ENCODE results near the gene MYLK4. TPM values are rescaled to one million over a fixed set of nuclear protein-coding genes. Genes with fewer than 3 reads are reported as not detected.

Gene MYLK4
- total RNA-seq, 1 donor: 0.72 TPM

GRCh38 chr6:2630891-2631571 is 119.7 kb downstream of the MYLK4 start:
- TF ChIP-seq, protein P1, sequence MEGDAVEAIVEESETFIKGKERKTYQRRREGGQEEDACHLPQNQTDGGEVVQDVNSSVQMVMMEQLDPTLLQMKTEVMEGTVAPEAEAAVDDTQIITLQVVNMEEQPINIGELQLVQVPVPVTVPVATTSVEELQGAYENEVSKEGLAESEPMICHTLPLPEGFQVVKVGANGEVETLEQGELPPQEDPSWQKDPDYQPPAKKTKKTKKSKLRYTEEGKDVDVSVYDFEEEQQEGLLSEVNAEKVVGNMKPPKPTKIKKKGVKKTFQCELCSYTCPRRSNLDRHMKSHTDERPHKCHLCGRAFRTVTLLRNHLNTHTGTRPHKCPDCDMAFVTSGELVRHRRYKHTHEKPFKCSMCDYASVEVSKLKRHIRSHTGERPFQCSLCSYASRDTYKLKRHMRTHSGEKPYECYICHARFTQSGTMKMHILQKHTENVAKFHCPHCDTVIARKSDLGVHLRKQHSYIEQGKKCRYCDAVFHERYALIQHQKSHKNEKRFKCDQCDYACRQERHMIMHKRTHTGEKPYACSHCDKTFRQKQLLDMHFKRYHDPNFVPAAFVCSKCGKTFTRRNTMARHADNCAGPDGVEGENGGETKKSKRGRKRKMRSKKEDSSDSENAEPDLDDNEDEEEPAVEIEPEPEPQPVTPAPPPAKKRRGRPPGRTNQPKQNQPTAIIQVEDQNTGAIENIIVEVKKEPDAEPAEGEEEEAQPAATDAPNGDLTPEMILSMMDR (IDR thresholded peaks at IDR 0.05; ENCODE audit: insufficient read depth, low read length): no peak
- H3K4me3 ChIP-seq (ENCODE audit: low read depth, low read length): no peak overlapping the region
- DNase-seq (ENCODE audit: low read depth): peak; percentile 51

- no peak overlapping the region for H3K4me3 ChIP-seq (ENCODE audit: low read depth, low read length)
- DNase-seq (ENCODE audit: low read depth): peak; percentile 96
- TF ChIP-seq, protein P1 (IDR thresholded peaks at IDR 0.05; ENCODE audit: insufficient read depth, low read length): no peak
Measured at GRCh38 chr6:2630359-2630758, 120.4 kb downstream of the MYLK4 start.

DNA sequence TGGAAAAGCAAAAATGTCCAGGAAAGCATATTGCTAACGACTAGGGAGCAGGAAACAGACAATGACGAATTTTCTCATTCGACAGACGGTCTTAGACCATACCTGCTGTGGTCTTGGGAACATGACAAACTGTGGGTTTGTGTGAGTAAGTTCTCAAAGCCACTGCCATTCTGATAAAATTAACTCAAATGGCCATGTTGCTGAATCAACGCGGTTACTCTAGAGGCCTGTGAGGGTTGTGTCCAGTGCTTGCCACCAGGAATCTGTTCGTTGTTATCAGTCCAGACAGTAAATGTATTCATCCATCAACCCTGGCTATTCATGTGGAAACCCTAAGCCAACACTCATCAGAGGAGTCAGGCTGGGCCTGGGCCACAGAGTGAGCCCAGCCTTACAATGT is 124.3 kb downstream of the MYLK4 start:
- peak; percentile 84 for DNase-seq (ENCODE audit: low read depth)
- no peak overlapping the region for H3K4me3 ChIP-seq (ENCODE audit: low read depth, low read length)
- TF ChIP-seq, protein P1 (IDR thresholded peaks at IDR 0.05; ENCODE audit: insufficient read depth, low read length): no peak

- peak; percentile 90 for DNase-seq (ENCODE audit: low read depth)
- H3K4me3 ChIP-seq (ENCODE audit: low read depth, low read length): no peak overlapping the region
- TF ChIP-seq, protein P1 (IDR thresholded peaks at IDR 0.05; ENCODE audit: insufficient read depth, low read length): no peak
Measured at GRCh38 chr6:2625581-2625980, 125.1 kb downstream of the MYLK4 start.

- DNase-seq (ENCODE audit: low read depth): no peak
- TF ChIP-seq, protein P1 (IDR thresholded peaks at IDR 0.05; ENCODE audit: insufficient read depth, low read length): no peak
- no peak overlapping the region for H3K4me3 ChIP-seq (ENCODE audit: low read depth, low read length)
Measured at GRCh38 chr6:2624177-2624576, 126.5 kb downstream of the MYLK4 start.

GRCh38 chr6:2623295-2623694 is 127.4 kb downstream of the MYLK4 start:
- peak; percentile 12 for DNase-seq (ENCODE audit: low read depth)
- TF ChIP-seq, protein P1 (IDR thresholded peaks at IDR 0.05; ENCODE audit: insufficient read depth, low read length): no peak

GRCh38 chr6:2622671-2623070 is 128.1 kb downstream of the MYLK4 start:
- peak; percentile 8 for DNase-seq (ENCODE audit: low read depth)
- TF ChIP-seq, protein P1 (IDR thresholded peaks at IDR 0.05; ENCODE audit: insufficient read depth, low read length): peak; percentile 35
- H3K4me3 ChIP-seq (ENCODE audit: low read depth, low read length): no peak overlapping the region

More at GRCh38 chr6:2623295-2623694, 127.4 kb downstream of the MYLK4 start:
- H3K4me3 ChIP-seq (ENCODE audit: low read depth, low read length): no peak overlapping the region

All from fibroblast of the aortic adventitia (primary cell).